HS-27A (cell line): ENCODE results near the gene ACTA2.
"Not testable (repeated sequence)": the region's sequence is repeated elsewhere in the genome, so short reads cannot be mapped to it uniquely, and the experiment has no call there.

ENCODE experiments used
- DNase-seq: peaks from one replicate; pipeline ENCODE4 v3.0.0-alpha.2; 2012; ENCODE audit warnings: low read depth, missing footprints

Gene ACTA2

DNA sequence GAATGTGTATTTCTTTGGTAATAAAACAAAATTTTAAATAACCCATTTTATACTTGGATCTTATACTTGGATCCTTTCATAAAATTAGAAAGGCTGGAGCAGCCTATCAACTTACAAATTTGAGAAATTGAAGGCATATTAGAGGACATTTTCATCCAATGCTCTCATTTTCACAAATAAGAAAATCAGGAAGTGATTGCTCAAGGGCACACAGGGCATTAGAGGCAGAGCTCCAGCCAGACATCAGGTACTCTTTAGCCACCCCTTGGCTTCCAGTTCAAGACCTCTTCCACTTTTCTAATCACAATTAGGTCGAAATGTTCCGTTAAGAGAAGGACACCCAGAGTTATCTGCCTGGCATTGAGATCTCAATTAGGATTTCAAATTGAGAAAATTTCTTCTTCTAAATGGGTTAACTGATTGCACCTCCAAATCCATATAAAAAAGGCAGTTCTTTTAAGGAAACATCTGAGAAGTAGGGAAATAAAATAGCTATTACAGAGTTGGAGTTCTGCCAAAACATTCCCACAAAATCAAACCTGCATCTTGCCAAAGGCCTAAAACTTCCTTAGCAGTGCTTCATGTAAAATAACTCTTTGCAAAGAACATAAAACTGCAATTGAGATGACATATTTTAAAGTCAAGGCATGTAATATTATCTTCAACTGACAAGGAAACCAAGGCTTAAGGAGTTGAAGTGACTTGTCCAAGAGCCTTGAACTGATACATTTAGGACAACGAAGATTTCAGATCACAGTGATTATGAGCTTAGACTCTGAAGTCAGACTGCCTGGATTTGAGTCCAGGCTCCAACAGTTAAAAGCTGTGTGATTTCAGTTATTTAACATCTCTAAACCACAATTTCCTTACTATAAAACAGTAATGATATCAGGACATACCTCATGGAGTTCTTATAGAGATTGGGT is 2.4 kb downstream of the ACTA2 start:
- no peak for DNase-seq

DNA sequence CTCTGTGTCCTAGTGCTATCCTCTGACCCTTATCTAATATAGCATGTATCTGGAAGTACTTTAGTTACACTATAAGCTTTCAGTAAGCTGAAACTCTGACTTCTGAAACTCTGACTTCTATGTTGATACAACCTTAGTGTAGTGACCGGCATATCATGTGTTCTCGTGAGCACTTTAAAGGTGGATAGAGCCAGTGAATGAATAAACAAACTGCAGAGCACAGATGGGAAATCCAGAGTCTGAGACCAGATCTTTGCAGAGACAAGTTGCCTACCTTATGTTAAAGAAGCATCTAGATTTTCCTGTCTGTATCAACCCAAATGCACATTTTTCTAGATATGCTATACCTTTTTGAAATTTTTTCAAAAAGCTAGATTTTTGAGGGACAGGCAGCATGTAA is 3.5 kb downstream of the ACTA2 start:
- DNase-seq, result no peak

DNA sequence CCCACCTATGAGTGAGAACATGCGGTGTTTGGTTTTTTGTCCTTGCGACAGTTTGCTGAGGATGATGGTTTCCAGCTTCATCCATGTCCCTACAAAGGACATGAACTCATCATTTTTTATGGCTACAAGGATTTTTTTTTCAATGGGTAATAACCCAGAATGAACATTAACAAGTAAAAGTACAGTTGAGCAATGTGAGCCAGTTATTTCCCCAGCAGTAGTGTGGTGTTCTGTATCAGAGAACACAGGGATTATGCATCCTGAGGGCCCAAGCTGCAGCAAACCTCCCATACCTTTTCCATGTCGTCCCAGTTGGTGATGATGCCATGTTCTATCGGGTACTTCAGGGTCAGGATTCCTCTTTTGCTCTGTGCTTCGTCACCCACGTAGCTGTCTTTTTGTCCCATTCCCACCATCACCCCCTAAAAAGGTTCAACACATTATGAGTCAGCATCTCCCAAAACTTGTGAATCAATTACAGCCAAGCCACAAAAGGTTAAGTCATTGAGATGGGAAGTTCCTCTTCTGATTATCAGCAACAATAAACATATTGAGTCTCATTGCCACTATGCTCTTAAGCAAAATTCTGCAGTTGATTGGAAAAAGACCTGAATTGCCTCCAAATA is 5.5 kb downstream of the ACTA2 start:
- no peak for DNase-seq

DNA sequence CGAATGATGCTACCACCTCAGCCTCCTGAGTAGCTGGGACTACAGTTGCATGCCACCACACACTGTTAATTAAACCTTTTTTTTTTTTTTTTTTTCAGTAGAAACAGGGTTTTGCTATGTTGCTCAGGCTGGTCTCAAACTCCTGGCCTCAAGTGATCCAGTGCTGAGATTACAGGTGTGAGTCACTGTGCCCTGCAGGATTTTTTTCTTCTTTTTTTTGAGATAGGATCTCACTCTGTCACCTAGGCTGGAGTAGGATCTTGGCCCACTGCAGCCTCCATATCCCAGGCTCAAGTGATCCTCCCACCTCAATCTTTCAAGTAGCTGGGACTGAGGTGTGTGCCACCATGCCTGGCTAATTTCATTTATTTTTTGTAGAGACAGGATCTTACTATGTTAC is 6.4 kb downstream of the ACTA2 start:
- DNase-seq, result no peak

DNA sequence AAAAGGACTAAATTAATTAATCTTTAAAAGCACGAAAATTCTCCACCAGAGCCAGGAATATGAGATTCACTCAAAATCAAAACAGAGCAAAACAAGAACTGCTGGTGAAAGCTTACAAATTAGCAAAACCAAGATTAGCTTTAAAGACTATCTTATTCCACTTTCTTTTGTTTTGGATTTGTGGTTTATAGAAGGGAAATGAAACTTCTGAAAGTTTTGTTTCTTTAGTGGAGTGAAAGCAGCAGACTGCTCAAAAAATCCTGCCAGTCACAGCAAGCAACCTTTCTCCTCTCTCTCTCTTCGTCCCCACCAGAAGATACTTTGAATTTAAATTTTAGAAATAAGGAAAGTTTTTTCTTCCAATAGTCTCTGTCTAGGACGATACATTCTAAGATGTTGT is 7.8 kb downstream of the ACTA2 start:
- no peak for DNase-seq

DNA sequence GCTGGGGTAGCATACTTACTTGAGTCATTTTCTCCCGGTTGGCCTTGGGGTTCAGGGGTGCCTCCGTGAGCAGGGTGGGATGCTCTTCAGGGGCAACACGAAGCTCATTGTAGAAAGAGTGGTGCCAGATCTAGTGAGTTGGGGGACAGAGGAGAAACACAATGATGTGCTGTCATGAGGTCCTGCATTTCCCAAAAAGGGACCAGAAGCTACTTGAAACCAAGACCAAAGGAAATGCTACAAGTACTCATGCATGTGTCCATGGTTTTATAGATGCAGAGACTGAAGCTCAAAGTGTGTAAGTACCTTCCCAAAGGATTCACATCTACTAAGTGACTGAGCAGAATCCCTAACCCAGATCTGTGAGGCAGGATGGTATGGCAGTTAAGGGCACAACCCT is 8.8 kb downstream of the ACTA2 start:
- no peak for DNase-seq

DNA sequence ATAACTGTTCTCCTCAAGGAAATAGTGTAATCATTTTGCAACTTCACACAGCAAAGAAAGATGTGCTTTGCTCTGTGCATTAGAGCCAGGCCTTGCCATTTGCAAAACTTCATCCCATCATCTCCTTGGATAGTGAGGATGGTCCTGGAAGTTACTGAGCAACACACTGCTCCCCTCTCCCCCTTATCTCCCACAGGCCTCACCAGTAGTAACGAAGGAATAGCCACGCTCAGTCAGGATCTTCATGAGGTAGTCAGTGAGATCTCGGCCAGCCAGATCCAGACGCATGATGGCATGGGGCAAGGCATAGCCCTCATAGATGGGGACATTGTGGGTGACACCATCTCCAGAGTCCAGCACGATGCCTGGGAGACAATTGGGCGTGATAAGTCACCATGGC is 11.5 kb downstream of the ACTA2 start:
- no peak for DNase-seq

DNA sequence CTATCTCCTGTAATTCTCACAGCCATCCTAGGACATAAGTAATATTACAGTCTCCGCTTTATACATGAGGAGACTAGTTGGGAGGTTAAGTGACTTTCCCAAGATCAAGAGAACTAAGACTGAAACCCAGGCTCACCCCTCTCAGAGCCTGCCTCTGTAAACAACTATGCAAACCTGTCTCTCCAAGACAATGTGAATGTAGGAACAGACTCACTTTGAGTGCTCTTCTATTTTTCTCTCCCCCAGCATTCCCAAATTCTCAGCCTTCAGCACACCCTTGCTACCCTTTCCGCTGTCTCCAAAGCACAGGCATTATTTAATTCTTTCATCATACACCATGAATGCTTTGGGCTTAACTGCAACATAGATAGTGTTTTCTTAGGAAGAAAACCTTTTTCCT is 13.6 kb downstream of the ACTA2 start:
- no peak for DNase-seq

DNA sequence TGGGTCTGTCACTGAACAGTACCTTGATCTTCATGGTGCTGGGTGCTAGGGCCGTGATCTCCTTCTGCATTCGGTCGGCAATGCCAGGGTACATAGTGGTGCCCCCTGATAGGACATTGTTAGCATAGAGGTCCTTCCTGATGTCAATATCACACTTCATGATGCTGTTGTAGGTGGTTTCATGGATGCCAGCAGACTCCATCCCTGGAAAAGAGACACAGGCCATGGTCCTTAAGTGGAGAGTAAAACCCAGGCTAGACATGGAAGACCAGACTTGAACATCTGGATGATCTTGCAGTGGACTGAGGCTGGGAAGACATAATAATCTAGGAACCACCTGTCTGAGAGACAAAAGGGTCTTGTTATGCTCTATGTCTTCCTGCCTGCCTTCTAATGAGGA is 14.5 kb downstream of the ACTA2 start:
- DNase-seq, result no peak

DNA sequence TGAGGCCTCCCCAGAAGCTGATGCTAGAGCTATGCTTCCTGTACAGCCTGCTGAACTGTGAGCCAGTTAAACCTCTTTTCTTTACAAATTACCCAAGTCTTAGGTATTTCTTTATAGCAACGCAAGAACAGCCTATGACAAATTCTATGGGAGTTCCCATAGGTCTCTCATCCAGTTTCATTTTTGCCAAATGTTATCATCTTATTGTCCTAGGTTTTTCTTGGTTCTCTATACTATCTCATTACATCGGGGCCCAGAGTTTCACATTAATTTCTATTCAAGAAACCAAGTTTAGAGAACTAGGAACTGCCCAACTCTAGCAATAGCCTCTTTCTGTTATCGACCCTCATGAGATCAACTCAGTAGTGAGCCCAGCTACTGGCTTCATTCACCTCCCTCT is 15.9 kb downstream of the ACTA2 start:
- no peak for DNase-seq

DNA sequence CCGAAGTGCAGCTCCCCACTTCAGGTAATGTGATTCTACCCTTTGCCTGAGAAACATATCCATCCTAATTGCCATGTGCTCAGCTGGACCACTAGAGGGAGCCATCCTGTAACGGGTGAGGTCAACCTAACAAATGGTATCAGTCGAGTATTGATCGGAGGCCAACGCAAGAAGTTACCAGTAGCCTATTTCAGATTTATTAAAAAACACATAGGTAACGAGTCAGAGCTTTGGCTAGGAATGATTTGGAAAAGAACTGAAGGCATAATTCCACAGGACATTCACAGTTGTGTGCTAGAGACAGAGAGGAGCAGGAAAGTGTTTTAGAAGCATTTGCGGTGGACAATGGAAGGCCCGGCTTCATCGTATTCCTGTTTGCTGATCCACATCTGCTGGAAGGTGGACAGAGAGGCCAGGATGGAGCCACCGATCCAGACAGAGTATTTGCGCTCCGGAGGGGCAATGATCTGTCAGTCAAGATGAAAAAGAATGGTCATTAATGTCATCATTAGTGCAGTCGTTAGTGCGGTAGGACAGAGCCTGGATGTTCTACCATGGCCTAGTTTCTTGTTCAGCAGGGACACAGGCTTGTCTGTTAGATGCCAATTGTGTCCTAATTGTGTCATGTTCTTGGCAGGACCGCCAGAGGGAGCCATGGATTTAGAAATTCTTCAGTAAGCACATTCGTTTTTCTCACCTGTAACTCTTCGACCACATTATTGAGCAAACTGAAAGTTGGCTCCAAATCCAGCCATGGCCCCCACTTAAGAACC is 17.5 kb downstream of the ACTA2 start:
- no peak for DNase-seq

DNA sequence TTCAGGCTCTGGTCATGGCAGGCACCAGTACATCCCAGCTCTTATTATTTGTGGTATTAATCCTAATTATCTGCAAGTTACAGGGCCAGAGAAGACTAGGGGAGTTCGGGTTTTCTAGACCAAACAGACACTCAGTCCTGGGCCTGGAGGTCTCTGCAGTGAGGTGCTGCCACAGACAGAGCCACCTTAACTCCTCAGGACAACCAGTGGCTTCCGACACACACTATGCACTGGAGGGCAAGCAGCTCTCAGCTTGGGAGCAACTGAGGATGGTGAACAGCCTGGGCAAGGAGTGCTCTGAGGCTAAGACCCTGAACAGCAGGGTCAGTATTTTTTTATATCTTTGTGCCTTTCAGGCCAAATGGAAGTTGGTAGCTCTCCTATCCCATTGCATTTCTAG is 19.0 kb downstream of the ACTA2 start:
- no peak for DNase-seq

DNA sequence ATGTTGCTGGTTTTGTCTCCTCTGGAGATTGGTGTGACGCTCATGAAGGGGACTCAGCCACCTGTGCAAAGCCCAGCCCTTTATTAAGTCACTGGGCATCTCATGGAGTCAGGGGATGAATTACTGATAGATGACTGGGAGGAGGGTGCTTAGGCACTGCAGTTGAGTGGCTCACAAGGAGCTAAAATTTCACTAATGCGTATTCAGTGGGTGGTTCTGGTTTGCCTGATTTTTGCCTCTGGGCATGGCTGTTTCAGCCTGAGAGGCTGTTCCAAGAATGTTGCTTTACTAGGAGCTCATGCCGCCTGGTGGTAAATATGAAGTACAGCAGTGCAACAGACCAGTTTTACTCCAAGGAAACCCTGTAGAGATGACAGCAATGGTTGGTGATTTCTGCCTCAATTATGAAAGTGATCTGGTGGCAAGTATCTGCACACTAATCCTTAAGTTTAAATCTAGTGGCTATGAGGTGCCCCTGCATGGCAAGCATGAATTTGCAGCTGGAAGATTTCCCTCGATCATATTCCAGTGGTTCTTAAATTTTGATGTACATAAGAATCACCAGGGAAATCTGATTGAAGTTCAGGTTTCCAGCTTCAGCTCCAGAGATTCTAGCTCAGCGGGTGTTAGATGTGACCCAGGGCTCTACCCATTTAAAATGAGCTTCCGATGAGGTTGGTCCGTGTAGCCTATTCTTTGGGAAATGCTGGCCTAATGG is 19.9 kb downstream of the ACTA2 start:
- DNase-seq, result no peak

DNA sequence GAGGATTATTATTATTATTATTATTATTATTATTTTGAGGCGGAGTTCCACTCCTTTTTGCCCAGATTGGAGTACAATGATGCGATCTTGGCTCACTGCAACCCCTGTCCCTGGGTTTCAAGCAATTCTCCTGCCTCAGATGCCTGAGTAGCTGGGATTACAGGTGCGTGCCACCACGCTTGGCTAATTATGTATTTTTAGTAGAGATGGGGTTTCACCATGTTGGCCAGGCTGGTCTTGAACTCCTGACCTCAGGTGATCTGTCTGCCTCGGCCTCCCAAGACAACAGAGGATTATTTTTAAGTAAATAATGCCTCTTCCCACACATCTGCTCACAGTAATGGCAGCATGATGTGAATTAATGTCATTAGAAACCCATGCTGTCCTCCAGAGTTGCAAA is 20.5 kb downstream of the ACTA2 start:
- not testable (repeated sequence) for DNase-seq

DNA sequence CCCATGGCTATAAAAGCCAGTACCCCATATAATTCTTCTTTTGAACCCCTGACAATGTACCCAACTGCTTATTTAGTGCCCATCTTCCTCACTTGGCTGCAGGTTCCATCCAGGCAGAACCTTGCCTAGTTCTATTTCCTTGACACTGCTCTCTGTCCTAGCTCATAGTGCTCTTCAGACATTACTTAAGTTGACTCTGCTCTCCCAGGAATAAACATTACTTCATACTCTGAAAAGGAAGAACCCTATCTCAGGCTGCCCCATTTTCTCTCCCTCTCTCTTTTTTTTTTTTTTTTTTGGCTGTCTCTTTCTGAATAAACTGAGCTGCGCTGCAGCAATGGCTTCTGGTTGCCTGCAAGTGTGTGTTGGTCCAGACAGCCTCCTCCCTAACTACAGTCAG is 21.0 kb downstream of the ACTA2 start:
- no peak for DNase-seq

DNA sequence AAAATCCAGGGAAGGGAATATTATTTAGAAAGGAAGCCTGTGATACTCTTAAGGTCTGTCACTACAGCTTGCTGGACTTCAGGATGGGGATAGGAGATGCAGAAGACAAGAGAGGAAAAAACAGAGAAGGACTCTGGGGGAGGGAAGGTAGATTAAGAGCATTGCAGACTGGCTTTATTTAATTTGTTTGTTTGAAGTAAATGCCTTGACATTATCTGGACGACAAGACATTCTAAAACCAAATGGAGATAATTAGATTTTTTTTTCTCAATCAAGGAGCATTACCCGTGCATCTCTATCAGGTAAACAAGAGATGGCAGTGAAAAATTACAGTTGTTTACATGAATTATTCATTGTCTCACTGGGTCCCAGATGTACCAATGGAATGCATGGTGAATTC is 24.3 kb downstream of the ACTA2 start:
- no peak for DNase-seq

DNA sequence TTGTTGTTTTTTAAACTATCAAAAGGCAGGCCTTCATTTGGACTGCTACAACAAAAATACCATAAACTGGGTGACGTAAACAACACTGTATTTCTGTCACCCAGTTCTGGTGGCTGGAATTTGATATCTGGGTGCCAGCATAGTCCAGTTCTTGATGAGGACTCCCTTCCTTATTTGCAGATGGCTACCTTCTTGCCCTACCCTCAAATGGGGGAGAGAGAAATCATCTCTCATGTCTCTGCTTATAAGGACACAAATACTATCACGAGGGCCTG is 25.2 kb downstream of the ACTA2 start:
- DNase-seq, result no peak

DNA sequence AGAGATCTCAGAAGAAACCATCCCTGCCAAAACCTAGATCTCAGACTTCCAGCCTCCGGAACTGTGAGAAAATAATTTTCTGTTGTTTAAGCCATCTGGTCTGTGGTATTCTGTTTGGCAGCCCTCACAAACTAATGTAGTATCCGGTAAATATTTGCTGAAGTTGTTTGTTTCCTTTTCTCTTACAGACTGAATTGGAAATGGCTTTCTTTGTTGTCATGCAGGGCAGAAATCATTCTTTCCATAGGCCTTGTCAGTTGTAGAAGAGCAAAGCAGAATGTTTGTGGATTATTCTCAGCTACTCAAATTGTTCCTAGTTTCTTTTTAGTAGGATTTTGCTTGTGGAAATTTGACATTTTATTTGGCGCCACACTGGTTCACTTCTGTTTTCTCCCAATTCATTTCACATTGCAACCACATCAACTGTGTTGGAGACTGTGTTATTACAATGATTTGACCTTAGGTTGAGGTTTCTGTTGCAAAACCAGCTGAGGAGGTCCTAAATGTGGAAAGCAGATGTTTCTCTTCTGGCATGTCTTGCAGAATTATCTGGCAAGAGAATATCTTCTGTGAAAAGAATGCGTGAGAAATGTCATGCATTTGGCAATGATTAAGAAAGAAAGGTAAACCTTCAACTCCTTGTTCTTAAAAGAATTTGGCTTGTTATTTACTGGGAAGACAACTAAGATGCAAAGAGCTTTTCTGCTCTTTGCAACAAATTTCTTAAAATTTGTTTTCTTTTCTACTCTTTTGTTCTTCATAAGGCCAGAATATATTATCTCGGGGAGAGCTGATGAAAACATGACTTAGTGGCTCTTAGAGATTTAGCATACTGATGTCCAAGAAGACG is 25.8 kb downstream of the ACTA2 start:
- DNase-seq, result no peak

DNA sequence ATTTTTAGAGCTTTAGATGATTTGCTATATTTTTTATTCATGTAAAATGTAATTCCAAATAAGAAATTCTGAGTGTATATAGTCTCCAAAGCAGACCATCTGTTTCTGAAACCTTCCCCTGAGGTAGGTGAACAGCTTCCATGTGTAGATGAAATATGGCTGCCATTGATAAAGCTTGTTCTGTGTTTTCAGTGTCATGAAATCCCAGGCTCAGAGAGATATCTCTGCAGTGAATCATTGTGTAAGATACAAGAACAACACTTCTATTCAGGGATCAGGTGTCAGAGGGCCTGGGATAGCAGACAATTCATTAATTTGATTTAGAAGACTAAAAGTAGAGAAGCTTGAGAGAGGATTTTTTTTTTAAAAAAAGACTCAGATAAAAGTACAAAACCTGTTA is 29.1 kb downstream of the ACTA2 start:
- no peak for DNase-seq

DNA sequence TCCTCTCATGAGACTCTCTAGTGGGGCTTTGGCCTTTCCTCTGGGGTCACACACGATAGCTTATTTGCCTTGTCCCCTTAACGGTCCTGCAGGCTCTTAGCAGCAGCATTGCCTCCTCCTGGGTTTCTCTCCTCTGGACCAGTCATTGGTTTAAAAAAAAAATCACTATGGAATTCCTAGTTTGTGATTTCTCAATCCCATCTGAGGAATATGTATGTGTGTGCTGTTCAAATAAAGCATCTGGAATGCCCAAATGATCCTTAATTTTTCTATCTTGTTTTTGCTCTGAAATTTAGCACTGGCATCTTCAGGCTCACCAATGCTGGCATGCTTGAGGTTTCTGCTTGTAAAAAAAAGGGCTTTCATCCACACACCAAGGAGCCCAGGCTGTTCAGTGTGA is 30.5 kb downstream of the ACTA2 start:
- DNase-seq, result no peak

DNA sequence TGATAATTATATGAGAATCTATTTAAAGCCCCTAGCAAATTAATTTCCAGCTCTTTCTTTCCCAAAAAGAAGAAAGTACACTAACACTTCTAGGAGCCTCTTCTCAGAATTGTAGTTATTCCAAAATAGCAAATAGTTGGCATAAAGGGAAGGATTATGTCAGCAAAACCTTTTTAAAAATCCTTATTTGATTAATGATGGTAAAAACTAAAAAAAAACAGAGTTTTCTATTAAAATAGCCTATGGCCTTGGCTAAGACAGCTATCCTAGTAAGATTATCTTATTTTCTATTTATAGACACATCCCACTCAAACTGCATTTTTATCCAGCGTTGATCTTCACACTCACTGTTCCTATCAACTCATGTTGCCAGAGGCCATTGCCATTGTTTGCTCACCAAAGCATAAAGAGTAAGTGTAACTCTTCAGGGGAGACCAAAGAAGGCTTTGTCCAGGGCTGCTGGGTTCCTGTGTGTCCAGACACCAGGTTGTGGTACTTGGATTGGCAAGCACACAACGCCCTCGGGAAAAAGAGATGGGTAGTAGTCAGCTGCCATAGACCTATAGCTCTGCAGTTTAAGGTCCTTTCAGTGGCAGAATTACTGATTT is 31.5 kb downstream of the ACTA2 start:
- no peak for DNase-seq
